Fibroblast of gingiva (primary cell): Measurements from ENCODE around the gene KNDC1.

Experiments used
- DNase-seq: peaks from one replicate; pipeline ENCODE4 v3.0.0-alpha.2; 2011; ENCODE audit warnings: low read depth

The KNDC1 gene

DNA sequence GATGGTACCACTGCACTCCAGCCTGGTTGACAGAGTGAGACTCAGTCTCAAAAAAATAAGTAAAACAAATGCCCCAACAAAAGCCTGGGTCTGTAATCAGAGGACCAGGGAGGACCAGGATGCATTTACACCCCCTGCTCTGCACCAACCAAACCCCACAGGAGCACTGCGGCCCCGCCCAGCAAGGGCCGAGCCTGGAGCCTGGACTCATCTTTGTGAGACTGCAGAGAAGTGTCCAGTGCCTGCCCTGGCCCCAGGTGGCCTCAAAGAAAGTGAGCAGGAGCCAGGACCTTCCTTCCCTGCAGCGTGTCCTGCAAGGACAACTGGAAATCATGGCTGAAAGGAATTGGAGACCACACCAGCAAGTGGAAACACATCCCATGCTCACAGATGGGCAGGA, 31.6 kb downstream of the KNDC1 start:
- no peak for DNase-seq

DNA sequence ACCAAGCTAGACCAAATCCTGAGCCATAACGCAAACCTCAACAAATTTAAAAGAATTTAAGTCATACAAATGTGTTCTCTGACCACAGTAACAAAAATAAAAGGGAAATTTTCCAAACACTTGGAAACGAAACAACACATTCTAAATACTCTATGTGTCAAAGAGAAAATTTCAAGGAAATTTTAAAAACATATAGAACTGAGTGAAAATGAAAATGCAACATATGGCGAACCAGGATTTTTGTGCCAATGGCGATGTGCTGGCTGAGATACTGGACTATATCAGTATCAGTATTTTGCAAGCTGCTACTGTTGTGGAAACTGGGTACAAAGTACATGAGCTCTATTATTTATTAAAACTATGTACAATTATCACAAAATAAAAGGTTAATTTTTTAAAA, 34.1 kb downstream of the KNDC1 start:
- DNase-seq = no peak

DNA sequence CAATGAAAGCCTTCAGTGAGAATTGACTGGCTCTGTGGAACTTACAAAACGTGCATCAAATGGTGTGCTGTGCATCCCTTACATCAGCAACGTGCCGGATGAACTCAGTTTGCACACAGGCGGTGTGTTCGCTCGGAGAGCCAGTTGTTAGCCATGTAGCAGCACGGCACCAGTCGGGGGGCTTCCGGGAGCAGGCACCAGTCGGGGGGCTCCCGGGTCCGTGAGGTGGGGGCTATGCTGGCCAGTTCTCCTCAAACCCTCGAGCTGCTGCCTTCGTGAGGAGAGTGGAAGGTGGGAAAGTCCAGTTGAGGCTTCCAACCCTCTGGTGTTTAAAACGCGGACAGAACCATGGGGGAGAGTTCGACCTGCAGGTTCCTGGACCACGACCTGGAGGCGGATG, 35.1 kb downstream of the KNDC1 start:
- DNase-seq = no peak

DNA sequence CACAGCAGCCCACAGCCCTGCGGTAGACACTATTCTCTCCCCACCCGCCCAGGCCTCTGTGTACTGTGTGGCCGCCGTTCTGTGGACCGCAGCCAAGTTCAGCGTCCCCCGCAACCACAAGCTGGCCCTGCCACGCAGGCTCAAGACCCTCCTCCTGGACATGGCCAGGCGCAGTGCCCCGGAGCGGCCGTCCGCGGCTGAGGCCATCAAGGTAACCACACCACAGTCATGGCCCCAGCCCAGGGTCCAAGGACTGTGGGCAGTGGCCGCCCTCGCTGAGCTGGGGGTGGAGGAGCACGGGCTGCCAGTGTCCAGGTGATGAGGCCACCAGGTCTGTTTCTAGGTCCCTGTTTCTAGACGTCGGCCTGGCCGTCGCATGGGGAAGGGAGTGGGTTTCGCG, 35.6 kb downstream of the KNDC1 start:
- DNase-seq = no peak

DNA sequence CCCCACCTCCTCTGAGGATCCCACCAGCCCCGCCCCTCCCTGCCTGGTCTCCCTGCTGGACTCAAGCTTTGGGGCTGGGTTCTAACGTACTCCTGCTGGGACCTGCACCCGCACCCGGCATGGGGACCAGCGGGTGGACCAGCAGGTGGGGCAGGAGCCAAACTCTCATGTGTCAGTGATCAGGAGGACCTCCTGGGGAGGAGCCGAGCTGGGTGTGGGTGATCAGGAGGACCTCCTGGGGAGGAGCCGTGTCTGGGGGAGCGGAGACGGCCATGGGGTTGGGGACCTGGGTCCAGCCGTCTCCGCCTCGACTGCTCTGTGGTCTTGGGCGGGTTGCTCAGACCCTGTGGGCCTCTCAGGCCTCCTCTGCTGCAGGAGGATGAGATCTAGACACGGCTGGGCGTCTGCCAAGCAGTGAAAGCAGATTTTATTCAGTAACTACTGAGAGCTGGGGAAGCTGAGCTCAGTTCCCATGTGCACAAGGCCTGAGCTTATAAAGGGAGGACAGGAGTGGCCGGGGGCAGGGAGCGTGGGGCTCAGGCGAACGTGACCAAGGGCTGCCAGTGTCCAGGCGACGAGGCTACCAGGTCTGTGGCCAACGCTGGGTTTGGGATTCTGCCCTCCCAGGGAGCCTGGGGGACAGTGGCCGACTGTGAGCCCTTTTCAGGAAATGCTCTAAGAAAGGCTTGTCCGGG, 36.3 kb downstream of the KNDC1 start:
- DNase-seq = no peak

DNA sequence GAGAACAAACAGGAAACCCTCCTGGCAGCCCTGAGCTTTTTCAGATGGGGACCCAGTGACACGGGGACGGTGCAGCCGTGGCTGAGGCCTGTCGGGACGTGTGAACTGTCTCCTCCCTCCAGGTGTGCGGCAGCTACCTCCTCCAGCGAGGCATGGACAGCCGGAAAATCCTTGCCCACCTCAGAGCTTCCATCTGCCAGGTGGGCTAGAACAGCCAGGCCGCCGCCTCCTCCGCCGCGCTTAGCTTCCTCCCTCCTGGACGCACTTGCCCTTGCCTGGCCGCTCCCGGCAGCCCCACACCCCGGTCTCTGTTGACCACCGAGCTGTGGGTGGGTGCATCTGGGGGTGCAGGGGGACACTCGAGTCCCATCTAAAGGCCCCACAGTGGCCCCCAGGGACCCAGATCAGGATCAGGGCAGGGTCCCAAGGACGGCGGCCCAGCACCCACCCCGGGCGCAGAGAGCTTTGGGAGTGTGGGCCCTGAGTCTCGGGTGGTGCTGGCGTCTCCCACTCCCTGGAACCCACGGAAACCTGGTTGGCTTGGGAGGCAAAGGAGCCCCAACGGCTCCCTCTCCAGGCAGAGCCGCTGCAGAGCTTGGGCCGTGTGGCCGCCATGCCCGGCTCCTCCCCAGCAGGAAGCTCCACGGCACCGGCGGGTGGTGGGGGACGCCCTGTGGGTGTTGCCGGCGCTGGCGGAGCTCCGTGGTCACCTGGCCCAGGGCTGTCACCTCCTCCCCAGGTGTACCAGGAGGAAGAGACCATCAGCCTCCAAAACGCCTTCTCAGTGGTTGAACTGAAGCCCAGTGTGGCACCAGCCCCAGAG, 37.1 kb downstream of the KNDC1 start:
- DNase-seq = no peak

DNA sequence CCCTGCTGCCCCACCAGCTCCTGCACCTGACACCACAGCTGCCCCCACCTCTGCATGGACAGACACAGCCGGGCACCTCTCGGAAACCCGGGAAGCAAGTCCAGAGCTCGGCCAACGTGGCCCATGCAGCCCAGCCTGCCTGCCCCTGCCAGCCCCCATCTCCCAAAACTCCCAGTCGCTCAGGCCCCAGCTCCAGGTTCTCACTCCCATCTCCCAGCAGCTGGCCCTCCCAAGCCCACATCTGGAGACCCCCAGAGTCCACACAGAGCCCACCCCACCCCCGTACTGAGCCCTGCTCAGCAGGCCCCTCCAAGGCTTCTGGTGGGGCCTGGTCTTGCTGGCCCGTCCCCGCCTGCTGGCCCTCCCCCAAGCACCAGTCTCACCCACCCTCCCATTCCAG, 37.8 kb downstream of the KNDC1 start:
- DNase-seq = no peak

DNA sequence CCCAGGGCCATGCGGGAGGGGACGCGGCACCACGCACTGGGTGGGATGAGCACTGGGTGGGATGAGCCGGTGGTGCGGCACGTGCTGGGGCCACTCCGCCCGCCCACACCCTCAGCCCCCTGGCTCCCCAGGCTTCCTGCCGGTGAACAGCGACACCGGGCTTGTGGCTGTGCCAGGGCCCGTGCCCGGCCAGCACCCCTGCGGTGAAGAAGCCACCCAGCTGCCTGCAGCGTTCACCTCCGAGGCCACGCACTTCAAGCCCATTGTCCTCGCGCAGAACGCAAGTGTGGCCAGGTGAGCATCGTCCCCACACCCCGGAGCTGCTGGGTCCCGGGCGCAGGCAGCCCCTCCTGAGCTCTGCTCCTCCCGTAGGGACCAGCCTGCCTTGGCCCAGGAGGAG, 38.2 kb downstream of the KNDC1 start:
- DNase-seq = no peak

DNA sequence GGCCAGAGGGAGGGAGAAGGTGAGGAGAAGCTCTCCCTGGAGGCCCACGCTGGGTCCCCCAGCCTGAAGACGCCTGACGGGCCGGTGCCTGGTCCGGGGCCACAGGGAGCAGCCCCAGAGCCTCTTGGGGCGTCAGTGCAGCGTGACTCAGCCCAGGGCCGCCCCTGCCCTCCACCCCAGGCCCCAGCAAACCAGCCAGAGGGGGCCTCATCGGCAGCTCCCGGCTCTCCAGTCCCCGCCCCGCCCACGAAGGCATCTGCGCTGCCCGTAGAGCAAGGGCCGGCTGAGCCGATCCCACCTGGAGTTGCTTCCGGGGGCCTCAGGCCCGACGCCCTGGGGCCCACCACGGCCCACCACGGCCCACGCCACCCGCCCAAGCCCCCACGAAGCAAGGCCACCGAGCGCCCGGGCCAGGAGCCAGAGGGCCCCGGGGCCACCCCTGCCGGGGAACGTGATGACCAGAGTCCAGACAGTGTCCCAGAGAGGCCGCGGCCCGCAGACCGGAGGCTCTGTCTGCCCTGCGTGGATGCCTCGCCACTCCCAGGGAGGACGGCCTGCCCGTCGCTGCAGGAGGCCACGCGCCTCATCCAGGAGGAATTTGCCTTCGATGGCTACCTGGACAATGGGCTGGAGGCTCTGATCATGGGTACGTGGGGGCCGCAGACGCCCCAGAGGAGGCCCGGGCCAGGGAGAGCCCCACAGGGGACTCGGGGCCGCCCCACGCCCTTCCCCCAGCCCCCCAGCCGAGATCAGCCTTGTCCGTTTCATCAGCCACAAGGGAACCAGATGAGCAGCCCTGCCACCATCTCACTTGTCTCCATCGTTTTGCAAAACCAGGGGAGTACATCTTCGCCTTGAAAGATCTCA, 38.8 kb downstream of the KNDC1 start:
- DNase-seq = no peak

DNA sequence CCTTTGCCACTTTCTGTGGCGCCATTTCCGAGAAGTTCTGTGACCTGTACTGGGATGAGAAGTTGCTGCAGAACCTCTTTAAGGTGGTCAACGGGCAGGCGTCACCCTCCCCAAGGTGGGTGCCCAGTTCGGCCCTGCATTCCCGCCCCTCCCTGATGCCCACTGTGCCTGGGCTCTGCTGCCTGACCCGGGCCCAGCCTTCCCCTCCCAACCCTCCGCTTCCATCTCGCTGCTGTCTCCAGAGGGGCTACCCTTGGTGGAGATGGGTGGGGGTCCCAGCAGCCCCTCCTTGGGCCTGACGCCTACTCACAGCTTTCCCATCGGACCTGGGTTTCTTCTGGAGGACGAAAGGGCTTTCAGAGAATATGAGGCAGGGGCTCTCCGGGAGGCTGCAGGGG, 39.5 kb downstream of the KNDC1 start:
- no peak for DNase-seq

DNA sequence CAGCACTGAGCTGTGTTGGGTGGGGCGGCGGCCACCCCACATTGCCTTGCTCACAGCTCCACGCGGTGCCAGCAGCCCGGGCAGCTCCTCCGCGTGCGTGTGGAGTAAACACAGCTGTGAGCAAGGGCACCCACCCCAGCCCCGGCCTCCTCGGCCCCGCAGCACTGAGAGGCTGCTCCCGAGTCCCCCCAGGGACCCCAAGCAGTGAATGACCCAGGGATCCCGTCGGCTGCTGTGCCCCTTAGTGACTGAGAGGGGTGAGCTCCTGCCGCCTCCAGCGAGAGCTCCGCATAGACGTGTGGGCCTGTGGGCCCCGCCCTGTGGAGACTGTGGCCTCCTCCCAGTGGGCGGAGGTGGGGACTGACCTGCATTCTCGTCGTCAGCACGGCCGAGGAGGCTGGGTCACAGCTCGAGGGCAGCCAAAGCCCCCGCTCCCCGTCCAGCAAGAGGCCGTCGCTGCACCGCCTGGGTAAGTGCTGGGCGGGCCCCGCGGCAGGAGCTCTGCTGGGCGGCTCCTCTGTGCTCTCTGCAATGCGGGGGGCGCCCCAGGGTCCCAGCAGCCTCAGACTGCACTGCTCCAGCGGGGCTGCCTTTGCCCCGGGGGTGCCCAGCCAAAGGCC, 40.1 kb downstream of the KNDC1 start:
- no peak for DNase-seq

DNA sequence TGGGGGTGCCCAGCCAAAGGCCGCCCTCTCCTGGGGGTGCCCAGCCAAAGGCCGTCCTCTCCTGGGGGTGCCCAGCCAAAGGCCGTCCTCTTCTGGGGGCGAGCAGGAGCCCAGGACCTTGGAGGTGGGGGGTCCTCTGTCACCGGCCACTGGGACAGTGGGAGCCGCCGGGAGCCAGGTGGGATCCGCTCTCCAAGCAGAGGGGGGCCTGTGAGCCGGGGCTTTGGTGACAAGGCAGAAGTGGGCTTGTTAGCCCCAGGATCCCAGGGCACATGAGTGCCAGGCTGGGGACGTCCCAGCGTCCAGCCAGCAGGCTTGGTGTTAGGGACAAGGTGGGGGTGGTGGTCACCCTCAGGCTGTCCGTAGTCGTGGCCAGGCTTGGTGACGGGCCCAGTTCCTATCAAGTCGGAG, 40.6 kb downstream of the KNDC1 start:
- DNase-seq = no peak

DNA sequence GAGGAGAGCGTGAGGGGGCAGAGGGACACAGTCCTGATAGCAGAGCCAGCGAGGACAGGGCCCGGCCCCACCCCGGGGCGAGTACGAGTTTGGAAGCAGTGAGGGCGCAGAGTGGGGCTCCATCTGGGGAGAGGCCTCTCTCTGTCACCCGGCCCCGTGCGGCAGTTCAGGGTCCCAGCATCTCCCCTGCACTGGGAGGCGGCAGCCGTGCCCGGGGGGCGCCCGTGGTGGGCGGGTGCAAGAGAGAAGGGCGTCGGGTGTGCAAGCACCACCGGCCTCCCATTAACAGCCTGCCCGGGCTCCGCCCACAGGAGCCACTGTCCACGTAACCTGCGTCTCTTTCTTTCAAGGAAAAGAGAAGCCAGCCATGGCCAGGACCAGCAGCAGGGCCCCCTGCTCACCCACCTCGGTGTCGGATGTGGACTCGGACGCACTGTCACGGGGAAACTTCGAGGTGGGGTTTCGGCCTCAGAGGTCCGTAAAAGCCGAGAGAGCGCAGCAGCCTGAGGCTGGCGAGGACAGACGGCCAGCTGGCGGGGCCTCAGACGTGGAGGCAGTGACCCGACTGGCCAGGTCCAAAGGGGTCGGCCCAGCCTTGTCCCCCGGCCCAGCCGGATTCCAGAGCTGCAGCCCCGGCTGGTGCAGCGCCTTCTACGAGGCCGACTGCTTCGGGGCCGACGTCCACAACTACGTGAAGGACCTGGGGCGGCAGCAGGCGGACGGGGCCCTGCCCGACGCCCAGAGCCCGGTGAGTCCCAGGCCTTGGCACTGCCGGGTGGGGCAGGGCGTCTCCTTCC, 41.3 kb downstream of the KNDC1 start:
- DNase-seq = no peak

DNA sequence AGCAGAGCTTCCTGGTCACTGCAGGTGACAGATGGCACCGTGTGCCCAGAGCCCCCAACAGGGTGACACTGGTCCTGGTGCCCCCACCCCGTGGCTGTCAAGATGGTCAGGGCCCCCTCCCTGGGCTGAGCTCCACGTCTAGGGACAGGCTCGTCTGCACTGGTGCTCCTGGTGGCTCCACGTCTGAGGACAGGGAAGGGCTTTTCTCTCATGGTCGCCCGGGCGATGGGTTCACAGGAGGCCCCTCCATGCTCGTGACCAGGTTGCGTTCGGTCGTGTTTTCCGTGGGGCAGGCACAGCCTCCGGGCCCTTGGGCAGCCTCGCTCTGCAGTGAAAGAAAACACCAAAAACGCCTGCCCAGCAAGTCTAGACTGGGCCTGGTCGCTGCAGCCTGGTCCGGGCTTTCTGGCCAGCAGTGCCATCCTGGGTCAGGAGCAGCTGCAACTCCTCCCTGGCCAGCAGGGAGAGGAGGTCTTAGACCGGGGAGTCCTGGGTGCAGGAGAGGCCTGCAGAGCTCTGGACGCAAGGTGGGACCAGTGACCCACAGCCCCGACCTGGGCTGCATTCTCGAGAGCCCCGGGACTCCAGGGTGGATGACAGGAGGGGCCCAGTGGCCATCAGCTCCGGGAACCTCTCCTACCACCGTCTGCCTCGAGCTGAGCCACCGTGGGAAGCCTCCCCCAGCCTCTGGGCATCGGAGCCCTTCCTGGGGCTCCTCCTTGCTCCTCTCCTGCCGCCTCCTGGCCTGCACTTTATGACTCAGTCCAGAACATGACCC, 42.1 kb downstream of the KNDC1 start:
- DNase-seq = no peak

DNA sequence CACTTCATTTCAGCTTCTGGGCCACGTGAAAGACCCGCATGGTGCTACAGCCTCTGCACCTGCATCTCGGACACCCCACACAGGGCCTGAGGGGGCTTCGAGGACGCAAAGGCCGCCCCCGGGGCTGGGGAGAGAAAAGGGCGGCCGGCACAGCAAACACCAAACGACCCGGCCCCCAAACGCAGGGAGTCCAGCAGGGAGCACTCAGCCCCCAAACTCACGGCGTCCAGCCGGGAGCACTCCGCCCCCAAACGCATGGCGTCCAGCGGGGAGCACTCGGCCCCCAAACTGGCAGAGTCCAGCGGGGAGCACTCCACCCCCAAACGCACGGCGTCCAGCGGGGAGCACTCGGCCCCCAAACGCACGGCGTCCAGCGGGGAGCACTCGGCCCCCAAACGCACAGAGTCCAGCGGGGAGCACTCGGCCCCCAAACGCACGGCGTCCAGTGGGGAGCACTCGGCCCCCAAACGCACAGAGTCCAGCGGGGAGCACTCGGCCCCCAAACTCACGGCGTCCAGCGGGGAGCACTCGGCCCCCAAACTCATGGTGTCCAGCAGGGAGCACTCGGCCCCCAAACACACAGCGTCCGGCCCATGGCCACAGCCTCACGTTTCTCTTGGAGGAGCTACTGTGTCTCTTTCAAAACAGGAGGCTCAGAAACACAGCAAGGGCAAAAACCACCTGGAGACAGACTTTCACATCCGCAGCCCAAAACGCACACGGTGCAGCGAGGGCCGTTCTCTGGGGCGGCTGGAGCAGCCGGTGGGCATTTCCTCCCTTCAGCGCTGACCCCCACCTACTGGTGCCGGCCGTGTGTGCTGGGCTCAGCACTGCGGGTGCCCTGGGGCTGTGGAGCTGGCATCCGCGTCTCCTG, 43.0 kb downstream of the KNDC1 start:
- DNase-seq = no peak

DNA sequence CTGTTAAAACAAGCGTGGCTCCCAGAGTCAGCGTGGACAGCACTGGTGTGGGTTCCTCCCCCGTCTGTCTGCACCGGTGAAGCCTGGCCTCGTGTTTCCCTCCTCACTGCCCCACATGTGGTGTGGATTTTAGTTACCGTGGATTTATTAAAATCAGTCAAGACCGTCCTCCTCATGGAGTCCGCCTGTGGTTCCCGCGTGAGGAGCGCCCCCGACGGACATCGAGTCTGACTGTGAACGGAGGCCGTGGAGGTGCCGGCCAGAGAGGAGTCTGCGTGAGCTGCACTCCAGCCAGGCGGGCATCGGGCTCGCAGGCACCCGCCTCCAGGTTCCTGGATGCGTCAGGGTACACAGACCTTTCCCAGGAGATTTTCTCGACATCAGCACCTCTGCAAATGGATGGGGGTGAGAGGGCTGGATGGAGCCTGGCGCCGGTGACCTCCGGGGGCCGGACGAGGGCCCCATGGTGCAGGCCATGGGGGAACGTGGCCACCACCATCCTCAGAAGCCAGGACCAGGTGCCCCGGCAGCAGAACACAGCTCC, 43.7 kb downstream of the KNDC1 start:
- no peak for DNase-seq

DNA sequence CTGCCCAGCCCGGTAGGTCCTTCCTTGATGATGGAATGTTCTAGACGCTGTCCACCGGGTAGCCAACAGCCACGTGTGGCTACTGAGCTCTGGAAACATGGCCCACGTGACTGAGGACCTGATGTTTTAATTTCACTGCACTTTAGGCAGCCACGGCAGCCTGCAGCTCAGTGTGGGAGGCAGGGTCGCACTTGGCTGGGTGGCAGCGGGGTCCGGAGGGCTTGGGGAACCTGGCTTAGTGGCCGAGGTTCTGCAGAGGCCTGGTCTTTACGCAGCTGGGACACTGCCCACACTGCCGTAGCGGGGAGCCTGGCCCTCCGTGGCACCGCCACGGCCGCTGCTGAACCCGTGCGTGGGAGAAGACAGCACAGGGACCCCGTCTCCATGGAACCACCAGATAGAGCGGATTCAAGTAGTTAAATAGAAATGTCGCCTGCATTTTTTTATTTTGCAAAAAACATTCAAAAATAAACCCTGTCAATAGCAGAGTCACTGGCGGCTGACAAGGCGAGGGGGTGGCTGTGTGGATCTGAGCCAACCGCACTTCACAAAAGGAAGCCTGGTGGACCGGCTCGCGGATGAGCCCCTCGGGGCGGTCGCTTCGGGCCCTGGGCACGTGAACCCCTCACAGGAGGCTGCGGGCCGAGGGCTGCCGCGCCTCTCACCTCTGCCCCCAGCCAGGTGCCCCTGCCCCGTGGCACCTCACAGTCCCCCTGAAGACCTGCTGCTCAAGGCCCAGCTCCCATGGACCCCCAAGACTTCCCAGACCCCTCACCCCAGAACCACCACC, 44.4 kb downstream of the KNDC1 start:
- no peak for DNase-seq

DNA sequence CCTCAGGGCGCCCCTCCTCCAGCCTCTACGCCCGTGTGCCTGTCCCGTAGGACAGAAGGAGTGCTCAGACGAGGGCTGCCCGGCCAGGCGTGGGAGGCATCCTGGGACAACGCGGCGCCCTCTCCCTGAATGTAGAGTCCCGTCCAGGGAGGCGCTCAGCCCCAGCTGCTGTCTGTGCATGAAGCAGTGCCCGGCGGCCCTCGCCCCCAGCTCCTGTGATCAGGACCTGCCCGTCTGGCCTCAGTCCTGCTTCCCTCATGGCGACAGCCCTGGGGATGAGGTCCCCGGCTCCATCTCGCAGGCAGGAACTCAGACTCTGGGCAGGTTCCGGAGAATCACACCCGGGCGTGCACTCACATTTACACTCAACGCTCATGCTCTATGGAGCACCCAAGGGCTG, 45.1 kb downstream of the KNDC1 start:
- DNase-seq = no peak
